Fibroblast of pulmonary artery (primary cell): Measurements from ENCODE around the gene PRPF31.
A peak's percentile ranks its signal among the peaks of the same experiment; 100 is the strongest.

Experiments used
- DNase-seq: peaks from one replicate; pipeline ENCODE4 v3.0.0-alpha.2; 2010; ENCODE audit warnings: low read depth
- H3K4me3 ChIP-seq: replicated peaks from 2 replicates; pipeline ENCODE4 v1.5.1; 2011; ENCODE audit warnings: low read depth, mild to moderate bottlenecking, control low read depth, low read length, moderate library complexity
- CTCF ChIP-seq: IDR thresholded peaks from 2 replicates; pipeline ENCODE4 v1.5.1; 2011; ENCODE audit warnings: mild to moderate bottlenecking, control low read depth, low read length, inconsistent platforms; ENCODE audit errors: missing control alignments

Gene PRPF31

GRCh38 chr19:54115109-54116063 is at the start of gene PRPF31, which contains the start of gene TFPT:
TSS of gene PRPF31 (plus strand) at chr19:54115754. CDS start at chr19:54118279, 2,525 bp downstream.
TSS of gene TFPT (minus strand) at chr19:54115657. CDS start at chr19:54115269, 388 bp downstream.
- DNase-seq = peak; percentile 99
- H3K4me3 ChIP-seq = peak within 1 kb of the TSS; percentile 82
- no peak for TF ChIP-seq CTCF

- H3K4me3 ChIP-seq = no peak overlapping the region
Measured at GRCh38 chr19:54069470-54069869, 46.1 kb upstream of the PRPF31 start.

GRCh38 chr19:54073829-54074228 is 41.7 kb upstream of the PRPF31 start:
- no peak overlapping the region for H3K4me3 ChIP-seq
- DNase-seq = no peak
- no peak for TF ChIP-seq CTCF

More at GRCh38 chr19:54069470-54069869, 46.1 kb upstream of the PRPF31 start:
- no peak for TF ChIP-seq CTCF
- no peak for DNase-seq

GRCh38 chr19:54074851-54075250 is 40.7 kb upstream of the PRPF31 start:
- DNase-seq = no peak
- TF ChIP-seq CTCF = no peak

GRCh38 chr19:54077334-54077733 is 38.2 kb upstream of the PRPF31 start:
- no peak overlapping the region for H3K4me3 ChIP-seq
- no peak for DNase-seq
- no peak for TF ChIP-seq CTCF

More at GRCh38 chr19:54074851-54075250, 40.7 kb upstream of the PRPF31 start:
- no peak overlapping the region for H3K4me3 ChIP-seq

GRCh38 chr19:54081032-54081431 is 34.5 kb upstream of the PRPF31 start, which contains the start of gene TARM1:
TSS of gene TARM1 (minus strand) at chr19:54081365. CDS start at chr19:54081340, 25 bp downstream.
- DNase-seq = no peak
- TF ChIP-seq CTCF = no peak

More at GRCh38 chr19:54081032-54081431, 34.5 kb upstream of the PRPF31 start, which contains the start of gene TARM1:
- no peak within 1 kb of the TSS for H3K4me3 ChIP-seq
